ENCODE measurements around the gene FCAMR. TPM values are rescaled to one million over a fixed set of nuclear protein-coding genes. Genes with fewer than 3 reads are reported as not detected.

FCAMR gene
- total RNA-seq, 4 donors from 2014 or later, result not detected

DNA sequence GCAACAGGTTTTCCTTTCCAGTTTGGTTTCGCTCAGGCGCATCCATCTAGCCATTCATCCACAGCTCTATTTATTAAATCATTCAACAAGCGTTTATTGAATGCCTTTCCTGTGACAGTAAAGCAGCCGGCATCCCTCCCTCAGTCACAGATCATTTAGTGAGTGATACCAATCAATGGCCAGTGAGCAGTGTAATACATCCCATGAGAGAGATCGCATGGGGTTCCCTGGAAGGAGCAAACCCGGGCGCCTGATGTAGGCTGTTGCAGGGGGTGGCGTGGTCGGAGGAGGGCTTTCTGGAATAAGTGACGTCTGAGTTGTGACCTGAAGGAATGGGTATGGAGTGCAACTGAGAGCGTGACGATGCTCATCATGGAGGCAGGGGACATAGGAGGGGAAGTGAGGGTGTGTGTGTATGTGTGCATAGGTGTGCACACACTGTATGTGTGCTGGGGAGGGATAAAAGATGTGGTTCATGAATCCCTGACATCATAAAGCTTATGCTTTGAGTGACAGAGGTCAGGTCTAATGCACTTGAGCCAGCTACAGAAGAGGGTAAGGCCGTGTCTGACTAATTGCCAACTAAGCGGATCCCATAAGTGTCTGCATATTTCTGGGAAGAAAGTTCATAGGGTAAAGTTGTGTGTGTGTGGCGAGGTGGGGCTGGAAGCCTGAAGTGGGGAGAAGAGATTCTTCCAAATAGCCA is 55.1 kb downstream of the FCAMR start:
- intact Hi-C loops (cut with DNase I; ENCODE audit: low total_unique reads), result no loop called here
- Histone ChIP-seq H3K4me3 (no peak overlapping the region), H3K27ac (no peak overlapping the region), H3K9me3 (no peaks in the 10 kb centered on the region), H3K27me3 (no peaks in the 10 kb centered on the region), H3K36me3 (no peaks in the 10 kb centered on the region), H3K4me1 (no peaks in the 10 kb centered on the region)
- TF ChIP-seq, protein P1, sequence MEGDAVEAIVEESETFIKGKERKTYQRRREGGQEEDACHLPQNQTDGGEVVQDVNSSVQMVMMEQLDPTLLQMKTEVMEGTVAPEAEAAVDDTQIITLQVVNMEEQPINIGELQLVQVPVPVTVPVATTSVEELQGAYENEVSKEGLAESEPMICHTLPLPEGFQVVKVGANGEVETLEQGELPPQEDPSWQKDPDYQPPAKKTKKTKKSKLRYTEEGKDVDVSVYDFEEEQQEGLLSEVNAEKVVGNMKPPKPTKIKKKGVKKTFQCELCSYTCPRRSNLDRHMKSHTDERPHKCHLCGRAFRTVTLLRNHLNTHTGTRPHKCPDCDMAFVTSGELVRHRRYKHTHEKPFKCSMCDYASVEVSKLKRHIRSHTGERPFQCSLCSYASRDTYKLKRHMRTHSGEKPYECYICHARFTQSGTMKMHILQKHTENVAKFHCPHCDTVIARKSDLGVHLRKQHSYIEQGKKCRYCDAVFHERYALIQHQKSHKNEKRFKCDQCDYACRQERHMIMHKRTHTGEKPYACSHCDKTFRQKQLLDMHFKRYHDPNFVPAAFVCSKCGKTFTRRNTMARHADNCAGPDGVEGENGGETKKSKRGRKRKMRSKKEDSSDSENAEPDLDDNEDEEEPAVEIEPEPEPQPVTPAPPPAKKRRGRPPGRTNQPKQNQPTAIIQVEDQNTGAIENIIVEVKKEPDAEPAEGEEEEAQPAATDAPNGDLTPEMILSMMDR (IDR thresholded peaks at IDR 0.05), result no peak
- TF ChIP-seq POLR2A (IDR thresholded peaks at IDR 0.05), result no peak
- DNase-seq, result no peak

DNA sequence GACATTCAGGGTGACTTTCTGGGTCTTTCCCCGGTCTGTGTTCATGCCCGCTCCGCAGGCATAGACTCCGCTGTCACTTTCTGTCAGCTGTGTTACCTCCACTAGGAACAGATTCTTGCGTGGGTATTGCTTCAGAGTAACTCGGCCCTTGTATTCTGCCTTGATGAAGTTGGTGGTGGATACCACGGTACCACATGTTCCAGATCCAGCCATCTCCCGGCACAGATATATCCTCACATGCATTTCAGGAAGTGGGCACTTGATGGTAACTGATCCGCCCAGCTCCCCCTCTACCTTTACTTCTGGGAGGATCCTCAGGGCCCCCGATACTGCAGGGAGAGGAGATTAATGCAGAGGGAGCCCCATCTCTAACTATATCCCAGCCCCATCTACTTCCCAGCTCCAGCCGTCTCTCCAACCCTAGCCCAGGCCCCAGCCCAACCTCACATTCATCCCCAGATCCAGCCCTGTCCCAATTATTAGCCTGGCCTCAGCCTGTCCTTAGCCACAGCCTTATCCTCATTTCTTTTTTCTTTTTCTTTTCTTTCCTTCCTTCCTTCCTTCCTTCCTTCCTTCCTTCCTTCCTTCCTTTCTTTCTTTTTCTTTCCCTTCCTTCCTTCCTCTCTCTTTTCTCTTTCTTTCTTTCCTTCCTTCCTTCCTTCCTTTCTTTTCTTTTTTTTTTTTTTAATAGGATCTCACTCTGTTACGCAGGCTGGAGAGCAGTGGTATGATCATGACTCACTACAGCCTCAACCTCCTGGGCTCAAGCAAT is 56.3 kb downstream of the FCAMR start:
- TF ChIP-seq, protein P1 (IDR thresholded peaks at IDR 0.05), result no peak
- TF ChIP-seq POLR2A (IDR thresholded peaks at IDR 0.05), result no peak
- DNase-seq, result no peak
- Histone ChIP-seq H3K9me3 (no peaks in the 10 kb centered on the region), H3K4me3 (no peak overlapping the region), H3K36me3 (no peaks in the 10 kb centered on the region), H3K27ac (no peak overlapping the region), H3K4me1 (peaks cover 0 to 7% of the 10 kb centered on the region in 2 donors), H3K27me3 (no peaks in the 10 kb centered on the region)
- intact Hi-C loops (cut with DNase I; ENCODE audit: low total_unique reads), result loop anchor here (5.0 kb wide), 1 partner anchor 177 kb away; no protein-coding TSS in a partner anchor

DNA sequence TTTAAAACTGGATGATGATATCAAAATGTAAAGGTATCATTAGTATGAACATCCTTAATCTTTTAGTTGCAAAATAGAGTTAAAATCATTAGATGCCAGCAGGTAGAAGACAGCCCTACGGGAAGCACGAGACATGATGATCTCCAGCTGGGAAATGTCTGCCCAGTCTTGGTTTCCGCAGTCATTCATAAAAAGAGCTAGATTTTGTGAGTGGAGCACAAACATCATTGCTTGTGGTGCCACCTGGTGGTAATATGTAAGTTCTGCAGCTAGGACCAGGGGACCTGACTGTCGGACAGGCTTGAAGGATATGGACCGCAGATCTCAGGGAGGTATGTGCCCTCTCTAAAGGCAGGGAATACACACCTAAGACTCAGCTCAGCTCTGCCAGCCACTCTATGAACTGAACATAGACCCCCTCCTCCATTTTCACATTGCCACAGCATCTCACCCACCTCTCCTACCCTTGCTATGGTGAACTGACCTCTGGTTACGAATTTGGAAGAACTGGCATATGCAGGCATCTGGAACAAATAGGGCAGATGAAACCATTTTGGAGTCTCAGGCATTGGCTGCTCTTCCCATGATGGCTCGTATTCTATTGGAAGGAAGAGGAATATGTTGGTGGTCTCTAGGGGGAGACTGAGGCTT is 57.7 kb downstream of the FCAMR start:
- no peaks in the 10 kb centered on the region for H3K9me3 ChIP-seq
- H3K4me3 ChIP-seq, result no peak overlapping the region
- no peaks in the 10 kb centered on the region for H3K36me3 ChIP-seq
- peak; percentile 69 to 76 for DNase-seq
- TF ChIP-seq, protein P1 (IDR thresholded peaks at IDR 0.05), result peak; percentile 79 to 88 (median 86)
- no peak for TF ChIP-seq POLR2A (IDR thresholded peaks at IDR 0.05)
- no peaks in the 10 kb centered on the region for H3K27me3 ChIP-seq
- H3K4me1 ChIP-seq, result peaks cover 0 to 7% of the 10 kb centered on the region in 2 donors
- intact Hi-C loops (cut with DNase I; ENCODE audit: low total_unique reads), result loop anchor here (5.0 kb wide), 1 partner anchor 175 kb away; no protein-coding TSS in a partner anchor
- H3K27ac ChIP-seq, result no peak overlapping the region

DNA sequence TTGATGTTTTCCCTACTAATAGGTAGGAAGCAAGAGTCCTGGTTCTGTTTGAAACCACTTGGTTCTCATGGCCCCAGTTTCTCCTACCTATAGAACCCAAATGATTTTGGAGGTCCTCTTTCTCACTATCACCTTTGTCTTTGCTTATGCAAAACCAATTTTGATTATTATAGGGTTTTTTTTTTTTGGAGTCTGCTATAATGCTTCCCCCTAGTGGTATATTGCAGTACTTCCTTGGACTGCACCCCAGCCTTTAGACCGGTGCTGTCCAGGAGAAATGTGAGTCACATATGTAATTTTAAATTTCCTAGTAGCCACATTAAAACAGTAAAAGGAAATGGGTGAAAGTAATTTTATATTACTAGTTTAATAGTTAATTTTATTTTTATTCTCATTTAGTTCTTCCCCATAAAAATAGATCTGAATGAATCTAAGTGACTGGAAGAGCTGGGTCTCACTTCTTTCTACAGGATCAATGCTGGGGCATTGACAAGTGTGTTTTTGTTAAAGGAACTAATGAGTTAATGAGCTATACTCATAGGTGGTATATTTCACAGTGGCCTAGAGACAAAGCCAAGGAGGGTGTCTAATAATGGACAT is 59.1 kb downstream of the FCAMR start:
- Histone ChIP-seq H3K36me3 (no peaks in the 10 kb centered on the region), H3K9me3 (no peaks in the 10 kb centered on the region), H3K4me3 (no peak overlapping the region), H3K4me1 (peaks cover 0 to 7% of the 10 kb centered on the region in 2 donors), H3K27me3 (no peaks in the 10 kb centered on the region), H3K27ac (no peak overlapping the region)
- peak in 1 of 2 donors; percentile 51 for DNase-seq
- intact Hi-C loops (cut with DNase I; ENCODE audit: low total_unique reads), result loop anchor here (5.0 kb wide), 1 partner anchor 174 kb away; no protein-coding TSS in a partner anchor
- TF ChIP-seq, protein P1 (IDR thresholded peaks at IDR 0.05), result peak; percentile 48 to 80 (median 73)
- no peak for TF ChIP-seq POLR2A (IDR thresholded peaks at IDR 0.05)

All from uterus (tissue), 4 donors.